Transverse colon (tissue), 4 donors: Measurements from ENCODE around the gene SMARCA2. TPM values are rescaled to one million over a fixed set of nuclear protein-coding genes. Genes with fewer than 3 reads are reported as not detected.
"Not testable (repeated sequence)": the region's sequence is repeated elsewhere in the genome, so short reads cannot be mapped to it uniquely, and the experiment has no call there.

ENCODE experiments used
- DNase-seq: peaks from one replicate; pipeline ENCODE4 v3.0.0-alpha.2; 2019
- H3K27ac ChIP-seq, 4 donors: fragments of 200-600 bp; sonication (generic); 2 replicates each; pipeline ENCODE4 v1.5.1; 2016 to 2018; ENCODE audit warnings: inconsistent platforms in 4 of 4
- H3K27me3 ChIP-seq: fragments of 200-600 bp; sonication (generic); 2 replicates; pipeline ENCODE4 v1.5.1; 2017; ENCODE audit warnings: inconsistent platforms
- H3K36me3 ChIP-seq, 4 donors: fragments of 200-600 bp; sonication (generic); 2 replicates each; pipeline ENCODE4 v1.5.1; 2017 to 2019; ENCODE audit warnings: inconsistent platforms in 4 of 4
- H3K4me1 ChIP-seq, 4 donors: fragments of 200-600 bp; sonication (generic); 2 replicates each; pipeline ENCODE4 v1.5.1; 2017 to 2020; ENCODE audit warnings: inconsistent platforms in 4 of 4
- H3K4me3 ChIP-seq, 4 donors: fragments of 200-600 bp; sonication (generic); 1 replicate in 1 of 4; 2 replicates in 3 of 4; pipeline versions ENCODE4 v1.5.1 to v1.6.1; 2017 to 2019; ENCODE audit warnings: inconsistent platforms in 4 of 4
- H3K9me3 ChIP-seq, 2 donors: fragments of 200-600 bp; sonication (generic); 2 replicates each; pipeline ENCODE4 v1.5.1; 2017 to 2019; ENCODE audit warnings: inconsistent platforms in 2 of 2
- EP300 ChIP-seq: sonication (generic); formaldehyde crosslinking; IDR thresholded peaks from one replicate; pipeline ENCODE4 v1.6.1; 2017; ENCODE audit warnings: antibody characterized with exemption, low read depth
- POLR2A ChIP-seq: fragments of 450-650 bp; IDR thresholded peaks from one replicate; pipeline ENCODE4 v1.6.1; 2016; ENCODE audit warnings: antibody characterized with exemption, mild to moderate bottlenecking, moderate library complexity
- POLR2AphosphoS5 ChIP-seq, 3 donors: sonication (generic); formaldehyde crosslinking; IDR thresholded peaks; one replicate each; pipeline ENCODE4 v1.6.1; 2016; ENCODE audit warnings: antibody characterized with exemption in 3 of 3
- WGBS, 2 donors: methylation state at CpG; one replicate each; pipeline ENCODE4 v1.1.5; 2018; ENCODE audit warnings: low coverage in 1 of 2; 5-methylcytosine and 5-hydroxymethylcytosine counted together
- in situ Hi-C, 4 donors: fragments of 200-750 bp; cut with MboI; loops; one replicate each; pipeline versions ENCODE4 v1.15.0 to v1.15.1; 2017; ENCODE audit warnings: low sequenced_read_pairs in 3 of 4, low pct_ligation_motif_present in 1 of 4, low pct_unique_long_range_greater_than_20kb in 1 of 4
- intact Hi-C: fragments of 100-400 bp; cut with DNase I; formaldehyde crosslinking; loops from one replicate; pipeline ENCODE4 v1.15.1; 2023; ENCODE audit warnings: low total_unique reads
- total RNA-seq, 4 donors: library from RNA; depleted of rRNA; stranded (reverse); fragments of >200 nt; gene quantifications; one replicate each; pipeline ENCODE4 v1.1.0, GENCODE V29; 2016
- TF ChIP-seq, protein P1 (sequence below), 5 experiments: fragments of 200-600 bp in 3 of 5; fragments of 450-650 bp in 2 of 5; sonication (generic) in 3 of 5; IDR thresholded peaks; 1 replicate in 2 of 5; 2 replicates in 3 of 5; pipeline ENCODE4 v1.5.1; 2016 to 2017; ENCODE audit warnings: antibody characterized with exemption in 5 of 5, inconsistent platforms in 3 of 5, mild to moderate bottlenecking in 2 of 5, moderate library complexity in 1 of 5

SMARCA2 gene
- total RNA-seq, 4 donors from 2014 or later: 74.8 to 110 (median 92.4) TPM

GRCh38 chr9:2142212-2142611, 127.1 kb downstream of the SMARCA2 start:
- in situ Hi-C loops (loop anchor here in 2 of 4 donors (25.0 kb wide), 1 partner anchor 695 kb away; the partner anchor contains the start of gene PUM3 (in 2 of the 2)), intact Hi-C loops (no loop called here)
- no peak for DNase-seq
- no peak overlapping the region for H3K27ac ChIP-seq
- peaks cover 0 to 11% (median 0%) of the 10 kb centered on the region in 4 donors for H3K36me3 ChIP-seq
- TF ChIP-seq, protein P1, sequence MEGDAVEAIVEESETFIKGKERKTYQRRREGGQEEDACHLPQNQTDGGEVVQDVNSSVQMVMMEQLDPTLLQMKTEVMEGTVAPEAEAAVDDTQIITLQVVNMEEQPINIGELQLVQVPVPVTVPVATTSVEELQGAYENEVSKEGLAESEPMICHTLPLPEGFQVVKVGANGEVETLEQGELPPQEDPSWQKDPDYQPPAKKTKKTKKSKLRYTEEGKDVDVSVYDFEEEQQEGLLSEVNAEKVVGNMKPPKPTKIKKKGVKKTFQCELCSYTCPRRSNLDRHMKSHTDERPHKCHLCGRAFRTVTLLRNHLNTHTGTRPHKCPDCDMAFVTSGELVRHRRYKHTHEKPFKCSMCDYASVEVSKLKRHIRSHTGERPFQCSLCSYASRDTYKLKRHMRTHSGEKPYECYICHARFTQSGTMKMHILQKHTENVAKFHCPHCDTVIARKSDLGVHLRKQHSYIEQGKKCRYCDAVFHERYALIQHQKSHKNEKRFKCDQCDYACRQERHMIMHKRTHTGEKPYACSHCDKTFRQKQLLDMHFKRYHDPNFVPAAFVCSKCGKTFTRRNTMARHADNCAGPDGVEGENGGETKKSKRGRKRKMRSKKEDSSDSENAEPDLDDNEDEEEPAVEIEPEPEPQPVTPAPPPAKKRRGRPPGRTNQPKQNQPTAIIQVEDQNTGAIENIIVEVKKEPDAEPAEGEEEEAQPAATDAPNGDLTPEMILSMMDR (IDR thresholded peaks at IDR 0.05): no peak
- TF ChIP-seq POLR2A (no peak), POLR2AphosphoS5 (IDR thresholded peaks at IDR 0.05) (no peak), EP300 (no peak)
- WGBS, 2 donors: 54 to 69% methylated on average over 1 of the region's 1 CpG
- H3K9me3 ChIP-seq: no peaks in the 10 kb centered on the region
- H3K4me1 ChIP-seq: no peaks in the 10 kb centered on the region
- no peak overlapping the region for H3K4me3 ChIP-seq
- no peaks in the 10 kb centered on the region for H3K27me3 ChIP-seq

DNA sequence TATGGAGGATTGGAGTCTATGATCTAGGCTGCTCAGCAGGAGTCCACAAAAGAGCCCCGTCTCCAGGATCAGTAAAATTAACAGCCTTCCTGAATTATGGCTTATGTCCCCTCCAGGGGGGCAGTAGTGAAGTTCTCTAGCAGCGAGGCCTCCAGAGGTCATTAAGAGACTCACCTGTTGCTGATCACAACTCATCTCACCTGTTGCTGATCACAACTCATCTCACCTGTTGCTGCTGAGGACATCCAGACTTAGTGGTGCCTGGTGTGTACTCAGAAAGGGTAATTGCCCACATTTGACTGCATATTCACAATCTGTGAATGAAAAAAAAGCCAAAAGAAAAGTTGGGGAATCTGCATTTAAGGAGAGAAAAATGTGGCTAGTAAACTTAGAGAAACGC, 129.5 kb downstream of the SMARCA2 start:
- in situ Hi-C loops: loop anchor here in 2 of 4 donors (25.0 kb wide), 1 partner anchor 693 kb away; the partner anchor contains the start of gene PUM3 (in 2 of the 2)
- no peak overlapping the region for H3K27ac ChIP-seq
- H3K36me3 ChIP-seq: peaks cover 0 to 11% (median 0%) of the 10 kb centered on the region in 4 donors
- H3K27me3 ChIP-seq: no peaks in the 10 kb centered on the region
- H3K4me3 ChIP-seq: no peak overlapping the region
- TF ChIP-seq POLR2AphosphoS5 (IDR thresholded peaks at IDR 0.05) (no peak), EP300 (no peak), POLR2A (no peak)
- TF ChIP-seq, protein P1 (IDR thresholded peaks at IDR 0.05): no peak
- no peaks in the 10 kb centered on the region for H3K4me1 ChIP-seq
- intact Hi-C loops: no loop called here
- DNase-seq: no peak
- 100% methylated on average over 3 of the region's 3 CpGs; no CpG with 5 or more reads in 1 of the 2 donors for WGBS, 2 donors
- no peaks in the 10 kb centered on the region for H3K9me3 ChIP-seq

DNA sequence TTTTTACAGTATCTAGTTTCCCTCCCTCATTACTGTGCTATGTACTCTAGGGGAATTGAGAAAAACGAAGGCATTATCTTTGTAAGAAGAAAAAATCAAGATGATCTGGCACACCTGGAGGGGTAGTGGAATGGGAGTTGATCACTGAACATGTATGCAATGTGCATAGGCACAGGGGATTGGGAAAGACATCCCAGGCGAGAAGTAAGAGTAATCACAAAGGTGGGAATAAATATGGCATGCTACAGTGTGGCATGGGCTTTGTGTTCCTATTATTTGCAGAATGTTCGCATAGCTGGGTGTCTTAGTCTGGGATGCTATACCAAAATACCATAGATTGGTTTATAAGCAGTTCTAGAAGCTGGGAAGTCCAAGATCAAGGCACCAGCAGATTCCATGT, 130.6 kb downstream of the SMARCA2 start:
- no peak overlapping the region for H3K4me3 ChIP-seq
- in situ Hi-C loops (loop anchor here in 2 of 4 donors (25.0 kb wide), 1 partner anchor 692 kb away; the partner anchor contains the start of gene PUM3 (in 2 of the 2)), intact Hi-C loops (no loop called here)
- H3K27ac ChIP-seq: no peak overlapping the region
- no peak for DNase-seq
- peaks cover 0 to 5% (median 0%) of the 10 kb centered on the region in 4 donors for H3K36me3 ChIP-seq
- no peaks in the 10 kb centered on the region for H3K9me3 ChIP-seq
- H3K27me3 ChIP-seq: no peaks in the 10 kb centered on the region
- 88 to 90% methylated on average over 1 to 3 of the region's 3 CpGs for WGBS, 2 donors
- H3K4me1 ChIP-seq: no peaks in the 10 kb centered on the region
- TF ChIP-seq POLR2A (no peak), EP300 (no peak), POLR2AphosphoS5 (IDR thresholded peaks at IDR 0.05) (no peak)
- TF ChIP-seq, protein P1 (IDR thresholded peaks at IDR 0.05): no peak

DNA sequence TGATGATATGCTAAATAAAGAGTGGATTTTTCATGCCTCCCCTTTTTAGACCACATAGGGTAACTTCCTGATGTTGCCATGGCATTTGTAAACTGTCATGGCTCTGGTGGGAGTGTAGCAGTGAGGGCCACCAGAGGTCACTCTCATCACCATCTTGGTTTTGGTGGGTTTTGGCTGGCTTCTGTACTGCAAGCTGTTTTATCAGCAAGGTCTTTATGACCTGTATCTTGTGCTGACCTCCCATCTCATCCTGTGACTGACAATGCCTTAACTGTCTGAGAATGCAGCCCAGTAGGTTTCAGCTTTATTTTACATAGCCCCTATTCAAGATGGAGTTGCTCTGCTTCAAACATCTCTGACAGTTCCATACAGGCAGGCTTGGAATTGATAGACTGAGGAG, 131.6 kb downstream of the SMARCA2 start:
- intact Hi-C loops: not testable (repeated sequence)
- in situ Hi-C loops: loop anchor here in 2 of 4 donors (25.0 kb wide), 1 partner anchor 691 kb away; the partner anchor contains the start of gene PUM3 (in 2 of the 2)

DNA sequence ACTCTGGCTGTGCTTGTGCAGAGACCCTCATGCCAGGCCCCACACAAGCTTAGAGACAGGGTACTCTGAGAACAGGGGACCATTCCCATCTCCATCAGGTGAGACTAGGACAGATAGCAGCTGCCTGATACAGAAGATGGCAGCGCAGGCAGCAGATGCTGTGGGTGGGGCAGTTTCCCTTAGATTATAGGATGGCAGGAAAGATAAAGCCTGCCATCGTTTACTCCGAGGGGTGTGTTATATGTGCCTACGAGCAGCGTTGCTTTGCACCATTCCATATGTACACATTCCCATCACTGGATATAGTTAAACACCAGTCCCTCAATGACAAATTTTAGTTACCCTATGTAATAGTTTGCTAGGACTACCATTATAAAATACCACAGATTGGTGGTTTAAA, 135.2 kb downstream of the SMARCA2 start:
- in situ Hi-C loops (no loop called here), intact Hi-C loops (no loop called here)
- H3K27me3 ChIP-seq: no peaks in the 10 kb centered on the region
- no peaks in the 10 kb centered on the region for H3K36me3 ChIP-seq
- TF ChIP-seq, protein P1 (IDR thresholded peaks at IDR 0.05): no peak
- TF ChIP-seq POLR2A (no peak), EP300 (no peak), POLR2AphosphoS5 (IDR thresholded peaks at IDR 0.05) (no peak)
- no peak for DNase-seq
- peaks cover 0 to 14% (median 0%) of the 10 kb centered on the region in 4 donors for H3K4me1 ChIP-seq
- no peak overlapping the region for H3K27ac ChIP-seq
- no peaks in the 10 kb centered on the region for H3K9me3 ChIP-seq
- 87% methylated on average over 5 of the region's 5 CpGs; no CpG with 5 or more reads in 1 of the 2 donors for WGBS, 2 donors
- H3K4me3 ChIP-seq: no peak overlapping the region

More for the DNA sequence above, 131.6 kb downstream of the SMARCA2 start:
- not testable (repeated sequence) for DNase-seq, H3K4me1 ChIP-seq, H3K27me3 ChIP-seq, H3K4me3 ChIP-seq, H3K36me3 ChIP-seq, H3K27ac ChIP-seq, H3K9me3 ChIP-seq
